ENCODE results near the gene NCOA3.
A peak's percentile ranks its signal among the peaks of the same experiment; 100 is the strongest.

Gene NCOA3

GRCh38 chr20:47501482-47502270, at the start of gene NCOA3:
TSS of gene NCOA3 (plus strand) at chr20:47501887. CDS start at chr20:47622248, 120,361 bp downstream.
- H3K27ac ChIP-seq = peak within 1 kb of the TSS; percentile 97
- peak; percentile 62 for TF ChIP-seq CTCF (conservative IDR thresholded peaks at IDR 0.05)

DNA sequence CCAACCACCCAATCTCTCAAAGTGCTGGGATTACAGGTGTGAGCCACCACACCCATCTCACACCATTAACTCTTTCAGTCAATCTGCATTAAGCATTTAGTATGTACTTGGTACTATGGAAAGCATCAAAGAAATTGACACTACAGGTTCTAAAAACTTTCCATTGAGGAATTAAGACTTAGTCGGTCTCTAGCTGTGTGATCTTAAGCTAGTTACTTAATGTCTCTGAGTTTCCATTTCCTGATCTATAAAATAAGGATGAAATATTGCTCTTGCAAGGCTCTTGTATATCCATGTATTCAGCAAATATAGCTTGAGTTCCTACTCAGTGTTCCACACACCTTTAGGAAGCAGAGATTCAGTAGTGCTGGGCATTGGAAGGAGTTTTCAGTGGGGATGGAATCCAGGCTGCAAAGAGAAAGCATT, 48.9 kb upstream of the NCOA3 start:
- H3K27ac ChIP-seq = no peak overlapping the region
- TF ChIP-seq CTCF (conservative IDR thresholded peaks at IDR 0.05) = no peak

DNA sequence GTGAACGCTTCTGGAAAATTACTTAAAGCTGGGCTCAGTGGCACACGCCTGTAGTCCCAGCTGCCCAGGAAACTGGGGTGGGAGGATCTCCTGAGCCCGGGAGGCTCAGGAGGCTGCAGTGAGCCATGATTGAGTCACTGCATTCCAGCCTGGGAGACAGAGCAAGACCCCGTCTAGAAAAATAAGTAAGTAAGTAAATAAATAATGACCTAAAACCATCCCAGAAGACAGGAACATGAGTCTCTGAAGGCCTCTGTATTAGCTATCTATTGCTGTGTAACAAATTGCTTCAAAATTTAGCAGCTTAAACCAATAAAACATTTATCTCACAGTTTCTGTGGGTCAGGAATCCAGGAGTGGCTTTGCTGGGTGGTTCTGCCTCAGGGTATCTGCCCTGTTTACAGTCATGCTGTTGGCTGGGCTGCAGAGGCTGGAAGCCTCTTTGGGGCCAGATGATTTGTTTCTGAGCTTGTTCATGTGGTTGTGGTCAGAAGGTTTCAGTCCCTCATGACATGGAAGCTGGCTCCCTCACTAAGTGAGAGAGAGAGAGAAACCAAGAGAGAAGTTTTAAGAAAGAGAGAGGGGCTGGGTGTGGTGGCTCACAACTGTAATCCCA, 48.4 kb upstream of the NCOA3 start:
- no peak overlapping the region for H3K27ac ChIP-seq
- TF ChIP-seq CTCF (conservative IDR thresholded peaks at IDR 0.05) = no peak

- peak overlapping the region; percentile 54 for H3K27ac ChIP-seq
- TF ChIP-seq CTCF (conservative IDR thresholded peaks at IDR 0.05) = no peak
Observed at GRCh38 chr20:47454298-47455132, 47.2 kb upstream of the NCOA3 start.

GRCh38 chr20:47455133-47456040, 46.3 kb upstream of the NCOA3 start:
- TF ChIP-seq CTCF (conservative IDR thresholded peaks at IDR 0.05) = no peak

DNA sequence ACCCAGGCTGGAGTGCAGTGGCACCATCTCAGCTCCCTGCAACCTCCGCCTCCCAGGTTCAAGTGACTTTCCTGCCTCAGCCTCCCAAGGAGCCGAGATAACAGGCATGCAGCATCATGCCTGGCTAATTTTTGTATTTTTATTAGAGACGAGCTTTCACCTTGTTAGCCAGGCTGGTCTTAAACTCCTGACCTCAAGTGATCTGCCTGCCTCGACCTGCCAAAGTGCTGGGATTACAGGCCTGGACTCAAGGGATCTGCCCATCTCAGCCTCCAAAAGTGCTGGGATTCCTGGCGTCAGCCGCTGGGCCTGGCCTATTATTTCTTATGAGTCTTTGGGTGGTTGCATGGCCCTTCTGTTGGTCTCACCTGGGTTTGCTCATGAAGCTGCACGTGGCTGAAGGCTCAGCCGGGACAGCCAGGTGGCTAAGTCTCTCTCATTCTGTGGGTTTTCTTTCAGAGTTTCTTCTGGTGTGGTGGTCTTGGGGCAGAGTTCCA, 45.6 kb upstream of the NCOA3 start:
- H3K27ac ChIP-seq = peak overlapping the region; percentile 54

More at GRCh38 chr20:47455133-47456040, 46.3 kb upstream of the NCOA3 start:
- H3K27ac ChIP-seq = peak overlapping the region; percentile 54

More for the DNA sequence above, 45.6 kb upstream of the NCOA3 start:
- TF ChIP-seq CTCF (conservative IDR thresholded peaks at IDR 0.05) = no peak
